Panc1 (cell line): ENCODE measurements around the gene PLXNC1. TPM values are rescaled to one million over a fixed set of nuclear protein-coding genes. Genes with fewer than 3 reads are reported as not detected.

Experiments
- ATAC-seq: fragments of 200-7000 bp; cut with Tn5 transposase; 2 replicates; pipeline ENCODE4 v1.9.1; 2020; ENCODE audit warnings: mild to moderate bottlenecking, moderate library complexity
- BruUV-seq: library from RNA; stranded (reverse); fragments of 400-500 nt; replicated peaks from 2 replicates; lab custom pipeline; 2021; lab: Mats Ljungman, UMichigan
- CTCF ChIA-PET: fragments of 300-600 bp; sonication (Branson Sonifier 250); formaldehyde crosslinking; loops from one replicate; lab custom pipeline; 2022; ENCODE audit warnings: antibody characterized with exemption; lab: Charles Lee
- POLR2A ChIA-PET: fragments of 300-600 bp; sonication (Branson Sonifier 250); formaldehyde crosslinking; loops from one replicate; lab custom pipeline; 2022; ENCODE audit warnings: antibody characterized with exemption; lab: Charles Lee
- DNase-seq: peaks from one replicate; pipeline ENCODE4 v3.0.0-alpha.2; 2010; ENCODE audit warnings: low read depth, low spot score
- H3K27ac ChIP-seq: 2 replicates; pipeline ENCODE4 v1.5.1; 2011; ENCODE audit warnings: mild to moderate bottlenecking, low read length, inconsistent platforms
- H3K27me3 ChIP-seq: fragments of 200-500 bp; sonication (Bioruptor generic); 2 replicates; pipeline ENCODE4 v1.6.0; 2014; ENCODE audit warnings: low read length, inconsistent platforms; ENCODE audit not compliant: control insufficient read depth, insufficient read depth
- H3K36me3 ChIP-seq: fragments of 200-500 bp; sonication (Bioruptor generic); 2 replicates; pipeline ENCODE4 v1.5.1; 2014; ENCODE audit warnings: inconsistent platforms, mild to moderate bottlenecking, low read length, moderate library complexity; ENCODE audit not compliant: control insufficient read depth, insufficient read depth
- H3K4me1 ChIP-seq: 2 replicates; pipeline ENCODE4 v1.5.1; 2011; ENCODE audit warnings: inconsistent platforms, mild to moderate bottlenecking, low read length, moderate library complexity; ENCODE audit not compliant: control insufficient read depth, insufficient read depth
- H3K4me3 ChIP-seq, 2 experiments: 2 replicates each; pipeline ENCODE4 v1.5.1; 2011 to 2012; ENCODE audit warnings: low read depth in 2 of 2, low read length in 2 of 2, mild to moderate bottlenecking in 2 of 2, inconsistent platforms in 1 of 2, moderate library complexity in 1 of 2
- H3K9me3 ChIP-seq: fragments of 200-500 bp; sonication (Bioruptor generic); 2 replicates; pipeline ENCODE4 v1.5.1; 2014; ENCODE audit warnings: low read depth, mild to moderate bottlenecking, inconsistent platforms, low read length, moderate library complexity; ENCODE audit not compliant: control insufficient read depth, insufficient read depth
- CTCF ChIP-seq: fragments of 450-650 bp; IDR thresholded peaks from 2 replicates; pipeline ENCODE4 v1.5.1; 2017; ENCODE audit warnings: mild to moderate bottlenecking
- POLR2AphosphoS5 ChIP-seq: IDR thresholded peaks from 2 replicates; pipeline ENCODE4 v1.6.1; 2012; ENCODE audit warnings: mild to moderate bottlenecking, low read depth, low read length, moderate library complexity
- REST ChIP-seq, 2 experiments: IDR thresholded peaks; 2 replicates each; pipeline ENCODE4 v1.6.1; 2011 to 2012; ENCODE audit warnings: low read depth in 2 of 2, control low read depth in 1 of 2, low read length in 1 of 2, mild to moderate bottlenecking in 1 of 2, moderate library complexity in 1 of 2; ENCODE audit not compliant: insufficient read depth in 1 of 2
- SIN3A ChIP-seq: IDR thresholded peaks from 2 replicates; pipeline ENCODE4 v1.6.1; 2012; ENCODE audit warnings: low read depth, mild to moderate bottlenecking, low read length, moderate library complexity, borderline replicate concordance; ENCODE audit not compliant: insufficient read depth
- TCF7L2 ChIP-seq: IDR thresholded peaks from 2 replicates; pipeline ENCODE4 v1.6.1; 2011; ENCODE audit warnings: mild to moderate bottlenecking, low read depth, low read length, inconsistent platforms
- in situ Hi-C: cut with HindIII; loops from 2 replicates; pipeline ENCODE4 v1.10.0; 2016; ENCODE audit warnings: low sequenced_read_pairs, low pct_unique_long_range_greater_than_20kb
- intact Hi-C: fragments of 100-400 bp; cut with micrococcal nuclease; formaldehyde crosslinking; loops from one replicate; pipeline ENCODE4 v1.10.0; 2022; ENCODE audit not compliant: unreplicated experiment
- total RNA-seq: library from RNA; stranded (reverse); gene quantifications from one replicate; pipeline ENCODE4 v1.2.1, GENCODE V29; 2021; ENCODE audit not compliant: unreplicated experiment

Gene PLXNC1
- total RNA-seq, 1 experiment from 2014 or later, result 0.57 TPM

- no peaks in the 10 kb centered on the region for H3K36me3 ChIP-seq
- no peaks in the 10 kb centered on the region for H3K9me3 ChIP-seq
- no peak overlapping the region for H3K4me3 ChIP-seq
- peaks cover 12% of the 10 kb centered on the region for H3K27me3 ChIP-seq
- TF ChIP-seq SIN3A, result no peak
- in situ Hi-C loops, result no loop called here
- ATAC-seq (no peak), DNase-seq (no peak)
- no peaks in the 10 kb centered on the region for H3K4me1 ChIP-seq
- ChIA-PET POLR2A (no interaction called here), CTCF (no interaction called here)
- BruUV-seq, result no TSS peak
- intact Hi-C loops, result no loop called here
- H3K27ac ChIP-seq, result no peak overlapping the region
Measured at GRCh38 chr12:94267921-94268471, 119.6 kb downstream of the PLXNC1 start.

- DNase-seq (no peak), ATAC-seq (no peak)
- no peak overlapping the region for H3K4me3 ChIP-seq
- intact Hi-C loops (no loop called here), in situ Hi-C loops (no loop called here)
- no peaks in the 10 kb centered on the region for H3K9me3 ChIP-seq
- CTCF ChIA-PET, result no interaction called here
- H3K27ac ChIP-seq, result no peak overlapping the region
- H3K4me1 ChIP-seq, result no peaks in the 10 kb centered on the region
- POLR2A ChIA-PET, result interaction anchor here (0.6 kb wide), 1 partner anchor 144 kb away, joined by 3 read pairs; no protein-coding TSS in a partner anchor
- H3K27me3 ChIP-seq, result peaks cover 12% of the 10 kb centered on the region
- TF ChIP-seq CTCF, result no peak
- TF ChIP-seq REST (IDR thresholded peaks at IDR 0.05; ENCODE audit: insufficient read depth in 1 of 2, low read depth in 2 of 2, low read length in 1 of 2), result no peak
- no peak for TF ChIP-seq SIN3A
- no peak for TF ChIP-seq POLR2AphosphoS5
- no peak for TF ChIP-seq TCF7L2
- no TSS peak for BruUV-seq
- no peaks in the 10 kb centered on the region for H3K36me3 ChIP-seq
Measured at GRCh38 chr12:94269316-94269999, 121.1 kb downstream of the PLXNC1 start.

GRCh38 chr12:94271351-94271750 lies 123.0 kb downstream of the PLXNC1 start:
- DNase-seq (no peak), ATAC-seq (no peak)
- H3K36me3 ChIP-seq, result no peaks in the 10 kb centered on the region
- POLR2A ChIA-PET, result no interaction called here
- no peaks in the 10 kb centered on the region for H3K9me3 ChIP-seq
- peaks cover 12% of the 10 kb centered on the region for H3K27me3 ChIP-seq
- no peak overlapping the region for H3K27ac ChIP-seq
- CTCF ChIA-PET, result no interaction called here
- in situ Hi-C loops, result no loop called here
- BruUV-seq, result no TSS peak
- no peaks in the 10 kb centered on the region for H3K4me1 ChIP-seq
- intact Hi-C loops, result no loop called here
- TF ChIP-seq SIN3A, result no peak
- no peak for TF ChIP-seq POLR2AphosphoS5
- no peak for TF ChIP-seq REST (IDR thresholded peaks at IDR 0.05; ENCODE audit: insufficient read depth in 1 of 2, low read depth in 2 of 2, low read length in 1 of 2)
- TF ChIP-seq CTCF, result no peak
- no peak for TF ChIP-seq TCF7L2
- no peak overlapping the region for H3K4me3 ChIP-seq
